NOMO-1 (cell line): Measurements from ENCODE around the gene CHPF2.

Experiments used
- DNase-seq, 2 experiments: peaks; one replicate each; lab custom pipeline; 2025; ENCODE audit not compliant: unreplicated experiment in 2 of 2; lab: John Stamatoyannopoulos, UW

Gene CHPF2

DNA sequence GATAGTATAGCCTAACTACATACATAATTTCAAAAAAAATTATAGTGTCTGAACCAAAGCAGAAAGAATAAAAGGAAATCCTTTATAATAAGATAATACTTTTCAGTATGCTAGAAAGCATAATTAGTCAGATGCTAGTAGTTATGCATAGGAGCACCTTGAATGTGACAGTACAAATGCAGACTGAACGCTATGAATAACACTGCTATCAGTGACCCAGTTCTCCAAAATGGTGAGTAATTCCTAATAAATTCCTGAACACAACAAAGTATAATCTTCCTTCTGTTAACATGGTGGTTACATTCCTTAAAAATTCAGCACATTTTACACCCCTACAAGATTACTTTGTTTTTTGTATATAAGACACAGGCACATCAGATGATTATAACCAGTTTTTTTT lies 1.2 kb upstream of the CHPF2 start:
- DNase-seq = no peak

DNA sequence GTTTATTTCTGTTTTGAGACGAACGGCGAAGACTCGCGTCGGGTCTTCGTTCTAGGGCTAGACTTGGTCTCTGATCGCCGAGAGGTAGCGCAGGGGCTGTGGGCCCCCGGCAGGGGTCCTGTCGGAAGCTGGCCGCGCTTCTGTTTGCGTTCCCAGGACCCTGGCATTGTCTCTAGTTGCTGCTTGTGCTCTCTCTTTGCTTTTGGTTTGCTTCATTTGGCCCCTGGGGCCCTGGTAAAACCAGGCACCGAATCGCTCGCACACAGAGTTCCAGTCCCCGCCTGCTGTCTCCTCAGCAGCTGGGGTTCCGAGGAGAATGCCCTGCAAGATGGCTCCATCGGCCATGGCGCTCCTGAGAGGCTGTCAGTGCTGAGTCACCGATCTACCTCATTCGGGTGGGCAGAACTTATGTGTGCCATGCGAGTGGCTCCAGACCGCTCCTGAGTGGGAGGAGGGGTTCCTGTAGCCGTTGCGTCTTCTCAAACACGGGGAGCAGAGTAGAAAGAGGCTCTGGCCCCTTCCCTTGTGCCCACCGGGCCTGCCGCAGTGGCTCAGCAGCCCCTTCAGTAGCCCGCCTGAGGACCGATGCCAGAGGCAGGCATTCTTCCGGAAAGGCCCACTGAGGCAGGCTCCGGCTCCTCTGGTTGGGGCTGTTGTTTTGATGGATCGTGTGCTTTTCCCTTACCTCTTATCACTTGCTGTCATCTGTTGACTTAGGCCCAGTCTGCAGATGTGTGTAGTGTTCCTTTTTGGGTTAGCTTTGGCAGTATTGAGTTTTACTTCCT lies 826 bp downstream of the CHPF2 start:
- peak; percentile 18 to 22 for DNase-seq

DNA sequence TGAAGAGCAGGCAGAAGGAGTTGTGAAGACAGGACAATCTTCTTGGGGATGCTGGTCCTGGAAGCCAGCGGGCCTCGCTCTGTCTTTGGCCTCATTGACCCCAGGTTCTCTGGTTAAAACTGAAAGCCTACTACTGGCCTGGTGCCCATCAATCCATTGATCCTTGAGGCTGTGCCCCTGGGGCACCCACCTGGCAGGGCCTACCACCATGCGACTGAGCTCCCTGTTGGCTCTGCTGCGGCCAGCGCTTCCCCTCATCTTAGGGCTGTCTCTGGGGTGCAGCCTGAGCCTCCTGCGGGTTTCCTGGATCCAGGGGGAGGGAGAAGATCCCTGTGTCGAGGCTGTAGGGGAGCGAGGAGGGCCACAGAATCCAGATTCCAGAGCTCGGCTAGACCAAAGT lies 1.5 kb downstream of the CHPF2 start:
- DNase-seq = no peak

DNA sequence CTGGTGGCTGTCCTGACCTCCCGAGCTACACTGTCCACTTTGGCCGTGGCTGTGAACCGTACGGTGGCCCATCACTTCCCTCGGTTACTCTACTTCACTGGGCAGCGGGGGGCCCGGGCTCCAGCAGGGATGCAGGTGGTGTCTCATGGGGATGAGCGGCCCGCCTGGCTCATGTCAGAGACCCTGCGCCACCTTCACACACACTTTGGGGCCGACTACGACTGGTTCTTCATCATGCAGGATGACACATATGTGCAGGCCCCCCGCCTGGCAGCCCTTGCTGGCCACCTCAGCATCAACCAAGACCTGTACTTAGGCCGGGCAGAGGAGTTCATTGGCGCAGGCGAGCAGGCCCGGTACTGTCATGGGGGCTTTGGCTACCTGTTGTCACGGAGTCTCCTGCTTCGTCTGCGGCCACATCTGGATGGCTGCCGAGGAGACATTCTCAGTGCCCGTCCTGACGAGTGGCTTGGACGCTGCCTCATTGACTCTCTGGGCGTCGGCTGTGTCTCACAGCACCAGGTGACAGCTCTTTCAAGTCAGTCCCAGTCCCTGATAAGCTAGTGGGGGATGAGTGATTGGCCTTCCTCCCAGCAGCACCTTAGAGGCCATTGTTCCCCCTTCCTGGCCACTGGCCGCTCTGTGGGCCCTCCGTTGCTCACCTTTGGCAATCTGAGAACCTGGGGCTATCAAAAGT lies 3.0 kb downstream of the CHPF2 start:
- DNase-seq = no peak

DNA sequence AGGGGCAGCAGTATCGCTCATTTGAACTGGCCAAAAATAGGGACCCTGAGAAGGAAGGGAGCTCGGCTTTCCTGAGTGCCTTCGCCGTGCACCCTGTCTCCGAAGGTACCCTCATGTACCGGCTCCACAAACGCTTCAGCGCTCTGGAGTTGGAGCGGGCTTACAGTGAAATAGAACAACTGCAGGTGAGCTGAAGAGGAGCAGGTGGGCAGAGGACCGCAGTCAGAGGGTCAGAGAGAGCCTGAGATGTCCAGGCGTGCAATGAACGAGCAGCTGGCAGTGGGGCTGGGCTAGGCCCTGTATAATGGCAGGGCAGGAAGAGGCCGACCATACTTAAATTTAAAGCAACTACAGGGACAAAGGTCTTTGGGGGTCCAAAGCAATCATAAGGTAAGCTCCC lies 4.1 kb downstream of the CHPF2 start:
- DNase-seq = no peak

DNA sequence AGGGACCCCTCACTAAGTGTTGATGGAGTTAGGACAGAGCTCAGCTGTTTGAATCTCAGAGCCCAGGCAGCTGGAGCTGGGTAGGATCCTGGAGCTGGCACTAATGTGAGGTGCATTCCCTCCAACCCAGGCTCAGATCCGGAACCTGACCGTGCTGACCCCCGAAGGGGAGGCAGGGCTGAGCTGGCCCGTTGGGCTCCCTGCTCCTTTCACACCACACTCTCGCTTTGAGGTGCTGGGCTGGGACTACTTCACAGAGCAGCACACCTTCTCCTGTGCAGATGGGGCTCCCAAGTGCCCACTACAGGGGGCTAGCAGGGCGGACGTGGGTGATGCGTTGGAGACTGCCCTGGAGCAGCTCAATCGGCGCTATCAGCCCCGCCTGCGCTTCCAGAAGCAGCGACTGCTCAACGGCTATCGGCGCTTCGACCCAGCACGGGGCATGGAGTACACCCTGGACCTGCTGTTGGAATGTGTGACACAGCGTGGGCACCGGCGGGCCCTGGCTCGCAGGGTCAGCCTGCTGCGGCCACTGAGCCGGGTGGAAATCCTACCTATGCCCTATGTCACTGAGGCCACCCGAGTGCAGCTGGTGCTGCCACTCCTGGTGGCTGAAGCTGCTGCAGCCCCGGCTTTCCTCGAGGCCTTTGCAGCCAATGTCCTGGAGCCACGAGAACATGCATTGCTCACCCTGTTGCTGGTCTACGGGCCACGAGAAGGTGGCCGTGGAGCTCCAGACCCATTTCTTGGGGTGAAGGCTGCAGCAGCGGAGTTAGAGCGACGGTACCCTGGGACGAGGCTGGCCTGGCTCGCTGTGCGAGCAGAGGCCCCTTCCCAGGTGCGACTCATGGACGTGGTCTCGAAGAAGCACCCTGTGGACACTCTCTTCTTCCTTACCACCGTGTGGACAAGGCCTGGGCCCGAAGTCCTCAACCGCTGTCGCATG lies 5.2 kb downstream of the CHPF2 start:
- no peak for DNase-seq

DNA sequence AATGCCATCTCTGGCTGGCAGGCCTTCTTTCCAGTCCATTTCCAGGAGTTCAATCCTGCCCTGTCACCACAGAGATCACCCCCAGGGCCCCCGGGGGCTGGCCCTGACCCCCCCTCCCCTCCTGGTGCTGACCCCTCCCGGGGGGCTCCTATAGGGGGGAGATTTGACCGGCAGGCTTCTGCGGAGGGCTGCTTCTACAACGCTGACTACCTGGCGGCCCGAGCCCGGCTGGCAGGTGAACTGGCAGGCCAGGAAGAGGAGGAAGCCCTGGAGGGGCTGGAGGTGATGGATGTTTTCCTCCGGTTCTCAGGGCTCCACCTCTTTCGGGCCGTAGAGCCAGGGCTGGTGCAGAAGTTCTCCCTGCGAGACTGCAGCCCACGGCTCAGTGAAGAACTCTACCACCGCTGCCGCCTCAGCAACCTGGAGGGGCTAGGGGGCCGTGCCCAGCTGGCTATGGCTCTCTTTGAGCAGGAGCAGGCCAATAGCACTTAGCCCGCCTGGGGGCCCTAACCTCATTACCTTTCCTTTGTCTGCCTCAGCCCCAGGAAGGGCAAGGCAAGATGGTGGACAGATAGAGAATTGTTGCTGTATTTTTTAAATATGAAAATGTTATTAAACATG lies 6.0 kb downstream of the CHPF2 start:
- no peak for DNase-seq

DNA sequence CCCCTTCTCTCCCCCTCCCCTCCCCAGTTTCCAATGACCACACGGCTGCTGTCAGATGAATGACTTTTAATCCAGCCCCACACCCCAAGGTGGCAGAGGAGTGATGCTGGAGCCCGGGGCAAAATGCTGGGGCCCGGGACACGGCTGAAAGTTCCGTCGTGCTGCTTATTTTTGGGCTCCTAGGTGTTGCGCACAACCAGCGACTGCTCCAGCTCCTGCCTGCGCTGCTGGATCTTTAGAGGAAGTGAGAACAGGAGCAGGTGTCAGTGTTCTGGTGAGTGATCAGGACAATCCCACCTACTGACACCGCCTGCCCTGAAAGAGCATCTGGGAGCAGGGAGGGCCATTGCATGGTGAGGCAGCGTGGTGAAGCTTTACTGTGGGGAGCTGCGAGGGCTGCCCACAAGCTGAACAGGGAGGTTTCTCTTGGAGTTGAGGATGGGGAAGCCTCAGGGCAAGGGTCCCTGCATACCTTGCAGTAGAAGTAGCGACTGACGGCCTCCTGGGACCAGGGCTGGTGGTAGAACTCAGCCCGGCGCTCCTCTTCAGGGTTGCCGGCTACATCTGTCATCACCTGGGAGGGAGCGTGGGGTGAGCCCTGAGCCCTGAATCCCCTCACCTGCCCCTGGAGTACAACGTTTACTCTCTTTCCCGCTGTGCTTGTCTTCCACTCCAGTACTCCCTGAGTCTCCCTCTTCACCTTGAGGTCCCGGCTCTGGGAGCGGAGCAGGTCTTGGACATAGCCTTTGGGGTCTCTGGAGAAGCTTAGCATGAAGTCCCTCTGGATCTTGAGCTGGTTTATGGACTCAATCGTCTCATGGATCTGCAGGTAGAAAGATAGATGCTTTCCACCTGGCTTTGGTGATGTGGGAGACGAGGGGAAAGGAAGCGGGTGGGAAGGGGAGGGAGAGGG lies 6.9 kb downstream of the CHPF2 start:
- no peak for DNase-seq

DNA sequence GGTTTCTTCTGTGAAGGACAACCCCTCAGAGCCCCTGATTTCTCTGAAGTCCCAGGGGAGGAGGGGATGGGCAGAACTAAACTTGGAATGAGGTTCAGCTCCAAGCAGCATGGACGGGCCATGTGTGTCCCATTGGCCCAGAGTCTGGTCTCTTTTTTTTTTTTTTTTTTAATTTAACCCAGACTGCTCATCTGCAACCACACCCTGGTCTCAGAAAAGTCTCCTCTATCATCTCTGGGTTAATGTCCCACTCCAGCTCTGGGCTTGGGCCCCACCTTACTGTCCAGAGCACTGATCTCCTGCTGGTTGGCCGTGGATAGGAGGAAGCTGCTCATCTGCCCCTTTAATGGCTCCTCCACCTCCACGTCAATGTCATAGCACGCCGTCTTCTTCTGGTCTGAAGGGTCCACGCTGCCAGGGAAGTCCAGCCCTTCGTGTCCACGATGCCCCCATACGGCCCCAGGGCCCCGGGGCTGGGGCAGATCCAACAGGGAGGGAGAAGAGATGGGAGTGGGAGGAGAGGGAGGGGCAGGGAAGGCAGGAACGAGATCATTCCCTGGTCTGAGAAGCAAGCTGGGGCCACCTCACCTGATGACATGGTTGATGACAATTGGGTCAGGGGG lies 7.7 kb downstream of the CHPF2 start:
- DNase-seq = no peak

DNA sequence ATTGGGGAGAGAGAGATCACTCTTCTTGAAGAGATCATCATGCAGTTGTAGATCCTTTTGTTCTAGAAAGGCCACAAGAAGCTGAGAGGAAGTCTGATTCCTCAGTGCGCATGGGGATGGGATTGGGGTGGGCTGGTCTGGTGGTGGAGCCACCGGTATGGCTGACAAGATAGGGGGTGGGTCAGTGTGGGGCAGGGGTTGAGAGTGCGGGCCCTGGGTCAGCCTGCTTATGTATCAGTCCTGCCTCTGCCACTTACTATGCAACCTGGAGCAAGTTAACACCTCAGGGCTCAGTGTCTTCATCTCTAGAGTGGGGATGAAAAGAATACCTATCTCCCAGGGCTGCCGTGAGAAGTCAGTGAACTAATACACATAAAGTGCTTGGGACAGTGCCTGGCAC lies 8.3 kb downstream of the CHPF2 start:
- no peak for DNase-seq

DNA sequence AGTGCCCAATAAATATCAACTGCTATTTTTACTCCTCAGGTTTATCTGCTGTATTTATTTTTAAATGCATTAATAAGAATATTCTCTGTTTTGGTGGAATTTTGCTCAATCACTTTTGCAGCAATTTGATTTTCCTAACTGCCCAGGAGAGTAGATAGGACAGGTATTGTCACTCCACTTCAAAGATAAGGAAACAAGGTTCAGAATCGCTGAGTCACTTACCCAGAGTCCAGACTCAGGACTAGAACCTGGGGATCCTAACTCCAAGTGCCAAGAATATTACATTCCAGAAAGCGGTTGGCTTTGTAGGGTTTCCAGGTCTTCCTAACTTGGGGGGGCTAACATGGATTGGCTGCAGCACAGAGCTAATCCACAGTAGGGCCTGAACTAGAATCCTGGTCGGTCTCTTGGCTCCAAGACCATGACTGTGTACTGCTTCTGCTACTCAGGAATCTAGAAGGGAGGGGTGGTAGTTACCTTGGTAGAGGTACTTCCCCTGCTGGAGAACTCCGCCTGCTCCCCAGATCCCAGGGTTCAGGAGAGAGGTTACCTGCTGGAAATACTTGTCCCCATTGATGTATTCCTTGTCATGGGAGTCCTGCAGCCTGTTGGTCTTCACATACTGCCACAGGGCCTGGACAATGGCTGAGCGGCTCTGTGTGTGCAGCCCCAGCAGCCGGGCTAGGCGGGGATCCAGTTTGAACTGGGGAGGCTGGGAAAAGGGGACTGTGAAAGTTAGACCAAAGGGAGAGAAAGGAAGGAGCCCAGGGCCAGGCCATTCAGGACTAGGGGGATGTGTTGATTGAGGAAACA lies 8.9 kb downstream of the CHPF2 start:
- DNase-seq = no peak

DNA sequence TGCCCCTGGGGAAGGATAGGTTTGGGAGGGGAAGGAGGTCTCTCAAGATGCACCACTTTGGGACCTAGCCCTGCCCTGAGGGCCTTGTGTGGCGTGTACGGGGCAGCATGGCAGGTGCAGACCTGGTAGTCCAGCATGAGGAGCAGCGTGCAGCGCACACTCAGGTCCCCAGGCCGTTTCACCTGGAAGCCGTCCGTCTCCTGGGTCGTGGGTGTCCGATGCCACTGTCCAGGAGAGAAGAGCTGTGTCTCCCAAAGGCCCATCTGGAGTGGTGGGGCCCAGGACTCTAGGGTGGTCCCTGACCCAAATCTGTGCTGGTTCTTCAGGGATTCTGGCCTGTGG lies 9.4 kb downstream of the CHPF2 start:
- no peak for DNase-seq

DNA sequence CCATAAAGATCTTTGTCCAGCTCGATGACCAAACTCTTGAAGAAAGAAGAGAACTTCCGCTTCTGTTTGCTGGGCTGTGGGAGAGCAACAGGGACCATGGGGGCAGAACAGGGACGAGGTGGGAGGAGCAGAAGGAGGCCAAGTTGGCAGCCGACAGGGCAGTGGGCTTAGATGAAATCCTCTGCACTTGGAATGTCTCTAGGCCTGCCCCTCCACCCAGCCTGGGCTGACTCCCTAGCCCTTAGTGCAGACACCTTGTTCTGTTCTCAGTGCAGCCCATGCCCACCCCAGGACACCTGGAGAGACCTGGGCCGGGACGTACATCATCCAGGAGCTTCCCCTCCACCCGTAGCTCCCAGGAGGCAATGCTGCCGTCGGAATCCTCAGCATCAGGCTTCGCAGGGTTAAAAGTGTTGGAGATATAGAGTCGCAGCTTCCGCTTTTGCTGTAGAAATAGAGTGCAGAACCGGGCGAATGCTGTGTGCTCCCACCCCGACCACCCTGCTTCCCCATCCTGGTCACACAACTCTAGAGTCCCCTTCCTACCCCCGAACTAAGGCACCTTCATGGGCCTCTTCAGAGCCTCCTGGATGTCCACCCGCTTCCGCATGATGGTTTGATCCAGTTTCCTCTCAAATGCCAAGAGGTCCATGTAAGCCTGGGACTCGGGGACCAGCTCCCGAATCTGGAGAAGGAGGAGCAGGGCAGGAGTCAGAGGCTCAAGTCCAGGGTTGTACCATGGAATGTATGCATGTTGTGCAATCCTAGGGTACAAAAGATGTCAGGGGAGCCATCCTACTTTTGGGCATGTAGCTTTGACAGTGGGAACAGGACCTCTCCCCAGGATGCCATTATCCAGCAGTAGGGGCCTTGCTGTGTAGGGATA lies 10.1 kb downstream of the CHPF2 start:
- no peak for DNase-seq

DNA sequence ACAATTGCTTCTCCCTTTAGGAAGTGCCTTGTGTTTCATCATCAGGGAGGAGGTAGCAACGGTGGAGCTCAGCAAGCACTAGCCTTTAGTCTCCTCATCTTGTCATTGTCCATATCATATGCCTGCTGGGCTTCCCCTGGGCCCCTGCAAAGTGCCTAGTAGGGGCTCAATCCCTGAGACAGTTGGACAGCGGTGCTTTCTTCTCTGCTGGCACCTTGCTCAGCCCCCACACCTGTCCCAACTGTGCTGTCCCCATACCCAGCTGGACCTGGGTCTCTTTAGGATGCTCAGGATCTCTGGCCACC lies 10.7 kb downstream of the CHPF2 start:
- no peak for DNase-seq

DNA sequence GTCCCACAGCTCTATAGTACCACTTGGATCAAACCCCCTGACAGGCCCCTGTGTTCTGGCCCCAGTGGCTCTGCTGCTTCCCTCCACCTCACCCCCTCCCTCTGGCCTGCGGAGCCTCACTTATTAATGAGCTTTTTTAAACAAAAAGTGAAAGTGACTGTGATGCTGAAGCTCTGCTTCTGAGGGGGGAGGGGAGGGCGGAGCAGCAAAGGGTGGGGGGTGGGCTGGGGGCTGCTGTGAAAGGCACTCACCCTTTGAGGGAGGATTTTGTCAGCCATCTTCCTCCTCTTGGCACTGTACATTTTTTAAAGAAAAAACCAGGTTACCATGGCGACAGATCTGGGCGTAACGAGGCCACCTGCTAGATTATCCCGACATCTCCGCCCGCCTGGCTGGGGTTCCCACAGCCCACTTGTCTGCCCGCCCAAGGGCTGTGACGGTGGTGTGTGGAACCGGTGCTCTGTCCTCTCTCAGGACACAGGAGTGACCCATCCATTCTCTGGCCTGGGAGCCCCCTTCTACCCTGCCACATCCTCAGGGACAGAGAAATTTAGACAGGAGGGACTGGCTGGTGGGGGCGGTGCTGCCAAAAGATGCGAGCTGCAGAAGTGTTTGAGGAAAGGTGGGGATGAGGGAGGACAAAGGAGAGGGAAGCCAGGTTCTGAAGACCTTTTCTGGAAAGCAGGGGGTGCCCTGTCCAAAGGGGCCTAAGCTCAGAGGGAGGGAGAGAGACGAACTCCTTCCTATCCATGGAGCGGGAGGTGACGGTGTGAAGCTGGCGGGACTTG lies 11.3 kb downstream of the CHPF2 start:
- no peak for DNase-seq

DNA sequence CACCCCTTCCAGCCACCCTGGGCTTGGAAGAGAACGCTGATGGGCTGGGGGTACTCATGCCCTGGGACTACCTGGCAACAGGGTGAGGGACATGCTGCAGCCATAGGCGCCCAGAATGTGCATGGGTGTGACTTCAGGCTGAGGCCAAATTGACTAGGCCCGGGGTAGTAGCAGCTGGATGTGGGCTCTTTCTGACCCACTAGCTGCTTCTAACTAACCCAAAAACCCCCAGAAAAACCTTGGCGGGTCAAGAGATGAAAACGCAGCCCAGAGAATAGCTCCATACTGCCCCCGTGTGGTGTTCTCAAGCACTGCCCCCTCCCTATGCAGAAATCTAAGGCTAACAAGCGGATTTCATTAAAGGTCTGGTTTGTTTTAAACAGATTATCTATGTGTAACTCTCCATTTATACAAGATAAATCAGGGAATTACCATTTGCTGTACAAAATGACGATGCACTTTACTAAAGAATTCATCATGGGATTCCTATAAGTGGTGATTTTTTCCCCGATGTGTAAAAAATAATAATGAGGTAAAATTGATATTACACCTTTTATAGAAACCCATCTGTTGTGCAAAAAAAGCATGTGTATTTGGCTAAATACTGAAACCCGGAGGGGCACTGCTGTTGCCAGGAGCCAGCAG lies 12.0 kb downstream of the CHPF2 start:
- DNase-seq = peak in 1 of 2 experiments; percentile 32
